Right hindlimb (tissue), 1 donor: ENCODE results near the gene PPP2R5E.
"Not testable (repeated sequence)": the region's sequence is repeated elsewhere in the genome, so short reads cannot be mapped to it uniquely, and the experiment has no call there.

Experiments
- DNase-seq: peaks from one replicate; pipeline ENCODE4 v3.0.0-alpha.2; 2018

PPP2R5E gene

GRCh38 chr14:63431466-63431865 is 111.7 kb downstream of the PPP2R5E start:
- DNase-seq, result no peak

GRCh38 chr14:63428486-63428885 is 114.7 kb downstream of the PPP2R5E start:
- DNase-seq, result no peak

- DNase-seq, result no peak
These were observed 116.3 kb downstream of the PPP2R5E start for GRCh38 chr14:63426838-63427352.

GRCh38 chr14:63423889-63424288 is 119.3 kb downstream of the PPP2R5E start:
- no peak for DNase-seq

- DNase-seq, result no peak
These were observed 119.8 kb downstream of the PPP2R5E start for GRCh38 chr14:63423381-63423780.

- DNase-seq, result no peak
These were observed 121.3 kb downstream of the PPP2R5E start for GRCh38 chr14:63421919-63422318.

- no peak for DNase-seq
These were observed 122.0 kb downstream of the PPP2R5E start for GRCh38 chr14:63421226-63421625.

GRCh38 chr14:63418020-63418419 is 125.2 kb downstream of the PPP2R5E start:
- DNase-seq, result no peak

- no peak for DNase-seq
These were observed 130.2 kb downstream of the PPP2R5E start for GRCh38 chr14:63413009-63413408.

GRCh38 chr14:63406333-63406732 is 136.8 kb downstream of the PPP2R5E start:
- no peak for DNase-seq

- no peak for DNase-seq
These were observed 137.5 kb downstream of the PPP2R5E start for GRCh38 chr14:63405715-63406114.

- no peak for DNase-seq
These were observed 138.3 kb downstream of the PPP2R5E start for GRCh38 chr14:63404906-63405305.

- DNase-seq, result peak; percentile 24
These were observed 141.5 kb downstream of the PPP2R5E start for GRCh38 chr14:63401646-63402045.

- no peak for DNase-seq
These were observed 144.2 kb downstream of the PPP2R5E start for GRCh38 chr14:63398952-63399351.

GRCh38 chr14:63394841-63395240 is 148.3 kb downstream of the PPP2R5E start:
- DNase-seq, result no peak

- no peak for DNase-seq
These were observed 148.7 kb downstream of the PPP2R5E start for GRCh38 chr14:63394432-63394831.

- DNase-seq, result no peak
These were observed 150.2 kb downstream of the PPP2R5E start for GRCh38 chr14:63393012-63393411.

- DNase-seq, result no peak
These were observed 150.9 kb downstream of the PPP2R5E start for GRCh38 chr14:63392236-63392635.

GRCh38 chr14:63388766-63389431 is 154.3 kb downstream of the PPP2R5E start:
- DNase-seq, result peak; percentile 55

GRCh38 chr14:63387711-63388110 is 155.5 kb downstream of the PPP2R5E start:
- no peak for DNase-seq

GRCh38 chr14:63383776-63384367 is 159.3 kb downstream of the PPP2R5E start:
- DNase-seq, result no peak

GRCh38 chr14:63378444-63378843 is 164.7 kb downstream of the PPP2R5E start:
- DNase-seq, result no peak

GRCh38 chr14:63375769-63376168 is 167.4 kb downstream of the PPP2R5E start:
- no peak for DNase-seq

- not testable (repeated sequence) for DNase-seq
These were observed 171.6 kb downstream of the PPP2R5E start for GRCh38 chr14:63371613-63372012.

- no peak for DNase-seq
These were observed 172.1 kb downstream of the PPP2R5E start for GRCh38 chr14:63371033-63371432.
